HL-60 (cell line): ENCODE data around the gene BRMS1.

Experiments used
- CTCF ChIP-seq: IDR thresholded peaks from one replicate; pipeline ENCODE4 v1.5.1; 2011; ENCODE audit warnings: low read length, control low read depth, inconsistent platforms; ENCODE audit not compliant: insufficient read depth
- GABPA ChIP-seq: IDR thresholded peaks from 2 replicates; pipeline ENCODE4 v1.6.1; 2012; ENCODE audit warnings: low read depth
- POLR2AphosphoS5 ChIP-seq: IDR thresholded peaks from 2 replicates; pipeline ENCODE4 v1.6.1; 2012; ENCODE audit warnings: low read depth
- REST ChIP-seq: IDR thresholded peaks from 2 replicates; pipeline ENCODE4 v1.6.1; 2012; ENCODE audit warnings: low read depth; ENCODE audit not compliant: insufficient replicate concordance

GRCh38 chr11:66293777-66294625 lies 50.9 kb downstream of the BRMS1 start:
- no peak for TF ChIP-seq CTCF
- TF ChIP-seq POLR2AphosphoS5 = no peak
- TF ChIP-seq GABPA = no peak
- no peak for TF ChIP-seq REST
